ENCODE measurements around the gene HNMT.

- TF ChIP-seq, protein P1, sequence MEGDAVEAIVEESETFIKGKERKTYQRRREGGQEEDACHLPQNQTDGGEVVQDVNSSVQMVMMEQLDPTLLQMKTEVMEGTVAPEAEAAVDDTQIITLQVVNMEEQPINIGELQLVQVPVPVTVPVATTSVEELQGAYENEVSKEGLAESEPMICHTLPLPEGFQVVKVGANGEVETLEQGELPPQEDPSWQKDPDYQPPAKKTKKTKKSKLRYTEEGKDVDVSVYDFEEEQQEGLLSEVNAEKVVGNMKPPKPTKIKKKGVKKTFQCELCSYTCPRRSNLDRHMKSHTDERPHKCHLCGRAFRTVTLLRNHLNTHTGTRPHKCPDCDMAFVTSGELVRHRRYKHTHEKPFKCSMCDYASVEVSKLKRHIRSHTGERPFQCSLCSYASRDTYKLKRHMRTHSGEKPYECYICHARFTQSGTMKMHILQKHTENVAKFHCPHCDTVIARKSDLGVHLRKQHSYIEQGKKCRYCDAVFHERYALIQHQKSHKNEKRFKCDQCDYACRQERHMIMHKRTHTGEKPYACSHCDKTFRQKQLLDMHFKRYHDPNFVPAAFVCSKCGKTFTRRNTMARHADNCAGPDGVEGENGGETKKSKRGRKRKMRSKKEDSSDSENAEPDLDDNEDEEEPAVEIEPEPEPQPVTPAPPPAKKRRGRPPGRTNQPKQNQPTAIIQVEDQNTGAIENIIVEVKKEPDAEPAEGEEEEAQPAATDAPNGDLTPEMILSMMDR (optimal IDR thresholded peaks at IDR 0.05 in 1 of 3, IDR thresholded peaks at IDR 0.05 in 1 of 3, conservative IDR thresholded peaks at IDR 0.05 in 1 of 3; ENCODE audit: extremely low read depth in 1 of 3, insufficient read depth in 2 of 3, low read length in 3 of 3): no peak
- no peak for TF ChIP-seq EZH2 (IDR thresholded peaks at IDR 0.05; ENCODE audit: low read length)
Measured at GRCh38 chr2:138003411-138003810, 39.1 kb downstream of the HNMT start.
